SHP77 treated with DMSO at 0.1 percent for 48 hours (cell line): Measurements from ENCODE around the gene DNAJC1.

Experiments
- DNase-seq: peaks from one replicate; lab custom pipeline; 2025; lab: John Stamatoyannopoulos, UW

The DNAJC1 gene

DNA sequence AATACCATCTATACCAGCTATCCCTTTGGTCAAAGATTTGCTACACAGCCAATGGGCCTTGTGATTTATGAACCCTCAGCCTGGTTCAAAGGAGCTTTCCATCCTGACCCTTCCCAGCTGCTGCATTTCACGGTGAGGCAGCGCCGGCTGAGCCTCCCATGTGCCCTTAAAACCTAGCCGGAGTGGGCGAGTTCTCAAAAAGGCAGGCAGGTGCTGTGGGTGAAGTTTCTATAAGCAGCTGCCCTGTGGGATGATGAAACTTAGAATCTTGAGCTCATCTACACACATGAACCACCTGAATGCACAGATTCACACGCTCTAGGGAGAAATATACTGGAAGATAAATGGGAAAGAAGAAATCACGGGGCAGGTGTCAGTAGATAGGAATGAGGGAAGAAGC, 244.8 kb downstream of the DNAJC1 start:
- DNase-seq = no peak

DNA sequence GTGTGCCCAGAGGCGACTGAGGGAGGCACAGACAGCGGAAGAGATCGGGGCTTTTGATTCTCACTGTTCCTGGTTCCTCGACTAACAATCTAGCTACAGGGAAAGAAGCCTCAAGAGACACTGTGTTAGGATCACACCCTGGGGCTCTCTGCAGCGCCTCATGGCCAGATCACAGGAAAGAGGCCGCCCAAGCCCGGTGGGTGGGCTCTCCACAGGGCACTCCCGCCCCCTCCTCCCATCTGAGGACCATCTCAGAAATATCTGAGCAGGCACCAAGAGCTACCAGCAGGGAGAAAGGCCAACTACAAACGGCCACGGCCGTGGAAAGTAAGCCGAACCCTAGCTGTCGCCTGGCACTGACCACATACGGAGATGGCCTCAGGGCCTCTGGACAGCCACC, 245.3 kb downstream of the DNAJC1 start:
- no peak for DNase-seq

DNA sequence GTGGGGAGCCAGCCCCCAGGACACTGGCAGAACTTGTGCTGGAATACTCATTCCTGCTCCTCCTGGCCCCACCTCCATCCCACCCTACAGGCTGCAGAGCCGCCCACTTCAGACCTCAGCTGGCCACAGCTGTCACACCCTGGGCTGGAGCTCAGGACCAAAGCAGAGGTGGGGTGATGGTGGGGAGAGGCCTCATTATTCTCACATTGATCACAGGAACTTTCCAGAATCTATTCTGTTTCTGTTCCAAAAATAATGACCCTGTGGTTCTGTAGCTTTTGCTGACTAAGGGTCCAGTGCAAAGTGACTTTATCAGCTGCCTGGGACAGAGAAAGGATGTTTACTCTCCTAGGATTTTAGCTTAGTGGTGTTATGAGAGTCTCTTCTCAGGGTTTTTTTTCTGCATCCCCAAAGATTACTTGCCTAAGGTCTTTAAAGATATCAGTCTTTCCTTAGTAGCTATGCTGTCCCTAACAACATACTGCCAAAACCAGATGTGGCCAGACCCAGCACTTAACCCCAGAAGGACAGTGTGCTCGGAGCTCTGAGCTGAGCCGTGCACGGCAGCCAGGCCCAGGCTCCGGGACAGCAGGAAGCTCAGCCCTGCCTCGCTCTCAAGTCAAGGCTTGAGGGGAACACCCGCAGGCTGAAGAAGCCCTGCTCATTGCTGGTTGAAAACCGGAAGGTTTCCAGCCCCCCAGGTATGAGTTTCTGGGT, 246.2 kb downstream of the DNAJC1 start:
- no peak for DNase-seq

DNA sequence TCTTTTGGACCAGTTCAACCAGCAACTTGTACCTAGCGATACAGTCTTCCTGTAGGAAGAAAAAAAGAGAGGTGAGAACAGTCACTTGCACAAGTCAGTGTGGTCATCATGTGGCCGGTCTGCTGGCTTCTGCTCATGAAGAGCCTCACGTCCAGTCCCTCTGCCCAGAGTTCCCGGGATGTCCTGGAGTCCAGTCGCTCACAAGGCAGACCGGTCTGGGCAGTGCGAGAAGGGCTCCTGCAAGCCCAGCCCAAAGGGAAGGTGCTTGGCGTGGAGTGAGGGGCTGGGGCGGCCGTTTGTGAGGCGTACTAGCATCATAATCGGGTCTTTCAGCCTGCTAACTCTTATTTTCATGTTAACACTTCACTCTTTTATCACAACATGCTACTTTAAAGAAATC, 246.8 kb downstream of the DNAJC1 start:
- no peak for DNase-seq

- DNase-seq = no peak
Measured at GRCh38 chr10:21754410-21755011, 249.0 kb downstream of the DNAJC1 start.

DNA sequence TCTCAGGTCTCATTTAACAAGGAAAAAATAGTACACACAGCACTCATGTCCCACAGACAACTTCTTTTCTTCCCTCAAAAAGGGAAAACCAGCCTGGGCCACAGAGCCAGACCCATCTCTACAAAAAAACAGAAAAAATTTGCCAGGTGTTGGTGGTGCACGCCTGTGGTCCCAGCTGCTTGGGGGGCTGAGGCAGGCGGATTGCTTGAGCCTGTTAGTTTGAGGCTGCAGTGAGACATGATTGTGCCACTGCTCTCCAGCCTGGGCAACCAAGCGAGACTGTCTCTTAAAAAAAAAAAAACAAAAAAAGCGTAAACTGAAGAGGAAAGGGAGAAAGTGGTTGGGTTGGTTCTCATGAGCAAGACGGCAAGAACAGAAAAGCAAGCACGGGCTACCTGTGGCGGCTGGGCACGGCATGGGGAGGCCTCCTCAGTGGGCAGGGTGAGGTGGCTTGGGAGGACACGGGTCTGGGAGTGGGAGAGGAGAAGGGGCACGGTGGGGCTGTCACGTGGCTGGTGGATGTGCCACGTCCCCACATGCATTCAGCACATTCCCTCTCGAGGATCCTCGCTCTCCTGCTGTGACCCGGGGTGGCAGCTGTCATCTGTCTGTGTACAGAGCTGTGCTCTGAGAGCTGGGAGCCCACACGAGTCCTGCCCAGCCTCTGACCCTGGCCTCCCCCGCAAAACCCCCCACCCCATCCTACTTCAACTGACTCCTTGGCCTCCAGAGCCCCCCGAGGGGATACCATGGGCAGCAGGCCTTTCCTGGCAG, 249.8 kb downstream of the DNAJC1 start:
- no peak for DNase-seq

GRCh38 chr10:21751341-21752310, 251.9 kb downstream of the DNAJC1 start:
- DNase-seq = no peak

GRCh38 chr10:21750424-21750823, 253.1 kb downstream of the DNAJC1 start:
- DNase-seq = no peak

DNA sequence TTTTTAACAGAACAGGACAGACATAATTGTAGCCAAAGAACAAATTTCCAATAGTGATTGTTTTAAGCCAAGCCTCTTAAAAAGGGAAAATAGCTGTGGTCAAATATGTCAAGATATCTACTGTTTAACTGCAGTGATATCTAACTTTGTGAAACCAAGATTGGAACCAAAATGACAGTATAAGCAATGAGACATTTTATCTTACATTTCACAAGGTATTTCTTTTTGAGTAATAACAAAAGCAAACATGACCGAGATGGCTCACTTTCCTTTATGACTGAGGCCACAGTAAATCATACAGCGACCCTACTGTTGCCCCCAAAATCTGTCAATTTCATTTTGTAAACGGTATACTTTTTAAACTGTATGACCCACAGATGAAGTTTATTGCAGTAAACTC, 253.7 kb downstream of the DNAJC1 start:
- no peak for DNase-seq

DNA sequence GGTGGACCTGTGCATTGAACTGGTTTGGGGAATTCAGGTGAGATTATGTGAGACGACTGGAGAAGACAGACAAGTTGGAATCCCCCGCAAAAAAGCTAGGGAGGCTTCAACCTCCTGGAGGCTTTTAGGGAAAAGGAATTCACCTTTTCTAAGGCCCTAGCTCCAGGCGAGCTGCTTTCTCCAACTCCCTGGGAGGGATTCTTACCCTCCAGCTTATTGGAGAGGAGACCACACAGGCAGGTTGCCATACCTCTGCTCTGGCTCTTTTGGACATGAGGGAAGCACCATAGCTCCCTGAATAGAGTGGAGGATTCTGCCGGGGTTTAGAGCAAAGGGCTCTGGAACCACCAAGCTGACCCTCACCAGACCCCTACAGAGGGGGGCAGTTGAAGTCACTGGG, 255.7 kb downstream of the DNAJC1 start:
- no peak for DNase-seq

DNA sequence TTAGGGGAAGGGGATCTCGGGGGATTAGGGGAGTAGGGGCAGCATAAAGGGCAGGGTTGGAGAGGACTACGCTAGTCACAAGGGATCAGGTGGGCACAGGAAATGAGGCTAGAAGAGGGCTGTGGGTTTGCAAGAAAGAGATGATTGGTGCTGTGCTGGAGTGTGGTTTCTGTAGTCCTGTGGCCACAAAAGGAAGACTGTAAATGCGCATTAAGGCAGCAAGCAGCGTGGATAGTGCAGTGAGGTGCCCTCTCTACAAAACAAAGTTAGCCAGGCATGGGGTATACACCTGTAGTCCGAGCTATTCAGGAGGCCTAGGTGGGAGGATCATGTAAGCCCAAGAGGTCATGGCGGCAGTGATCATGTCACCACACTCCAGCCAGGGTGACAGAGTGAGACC, 257.4 kb downstream of the DNAJC1 start:
- no peak for DNase-seq

- DNase-seq = no peak
Measured at GRCh38 chr10:21744223-21744622, 259.3 kb downstream of the DNAJC1 start.

DNA sequence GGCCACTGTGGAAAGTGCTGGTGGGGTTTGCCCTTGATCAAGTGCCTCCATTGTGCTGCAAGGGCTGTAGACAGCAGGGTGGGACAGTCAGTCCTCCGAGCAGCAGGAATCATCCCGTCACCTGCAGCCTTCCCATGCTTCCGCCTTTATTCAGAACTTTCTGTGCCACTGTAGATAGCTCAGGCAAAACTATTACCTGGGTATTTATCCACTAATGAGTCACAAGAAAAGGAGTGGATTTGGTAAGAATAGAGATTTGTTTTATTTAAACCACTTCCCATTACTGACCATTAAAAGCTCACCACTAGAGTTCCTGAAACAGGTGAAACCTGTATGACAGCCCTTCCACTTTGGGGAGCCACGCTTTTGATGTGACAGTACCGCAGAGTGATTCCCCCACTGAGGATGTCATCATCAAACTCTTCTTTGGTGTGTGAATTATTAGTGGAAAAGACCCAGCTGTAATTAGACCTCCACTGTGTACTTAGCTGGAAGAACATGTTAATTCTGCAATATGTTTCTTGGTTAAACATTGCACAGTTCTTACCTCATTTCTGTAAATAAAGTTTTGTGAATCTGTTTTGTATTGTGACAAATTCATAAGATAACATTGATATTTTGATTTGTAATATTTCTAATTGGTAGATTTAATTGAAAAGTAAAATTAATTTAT, 260.7 kb downstream of the DNAJC1 start:
- DNase-seq = no peak

GRCh38 chr10:21740989-21741388, 262.5 kb downstream of the DNAJC1 start:
- no peak for DNase-seq

DNA sequence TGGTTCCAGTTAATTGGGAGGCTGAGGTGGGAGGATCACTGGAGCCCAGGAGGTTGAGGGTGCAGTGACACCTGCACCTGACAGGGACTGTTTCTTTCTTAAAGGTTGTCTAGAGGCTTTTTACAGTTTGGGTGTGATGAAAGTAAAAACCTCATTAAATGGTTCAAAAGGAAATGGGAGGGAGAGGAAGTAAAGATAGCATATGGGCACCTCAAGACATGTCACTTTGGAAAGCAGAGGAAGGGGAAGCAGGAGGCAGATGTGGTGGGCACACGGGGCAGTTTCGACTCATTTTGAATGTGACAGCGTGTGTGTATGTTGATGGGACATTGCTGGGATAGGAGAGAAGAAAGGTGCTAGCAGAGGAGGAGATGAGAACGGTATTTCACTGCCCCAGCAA, 266.4 kb downstream of the DNAJC1 start:
- no peak for DNase-seq

GRCh38 chr10:21733710-21734109, 269.8 kb downstream of the DNAJC1 start:
- DNase-seq = no peak

GRCh38 chr10:21732067-21732772, 271.3 kb downstream of the DNAJC1 start:
- peak; percentile 41 for DNase-seq

GRCh38 chr10:21728618-21729017, 274.9 kb downstream of the DNAJC1 start:
- no peak for DNase-seq

GRCh38 chr10:21727452-21728168, 275.9 kb downstream of the DNAJC1 start:
- no peak for DNase-seq

- DNase-seq = no peak
Measured at GRCh38 chr10:21726601-21727225, 276.8 kb downstream of the DNAJC1 start.
